Measurements from ENCODE around the gene NUP214. TPM values are rescaled to one million over a fixed set of nuclear protein-coding genes. Genes with fewer than 3 reads are reported as not detected.

The NUP214 gene
- total and polyA plus RNA-seq, 2 of the 8 experiments (the other 6 are each of a cell fraction or from before 2014, with no cell fraction given): 28.6 to 50.2 TPM

DNA sequence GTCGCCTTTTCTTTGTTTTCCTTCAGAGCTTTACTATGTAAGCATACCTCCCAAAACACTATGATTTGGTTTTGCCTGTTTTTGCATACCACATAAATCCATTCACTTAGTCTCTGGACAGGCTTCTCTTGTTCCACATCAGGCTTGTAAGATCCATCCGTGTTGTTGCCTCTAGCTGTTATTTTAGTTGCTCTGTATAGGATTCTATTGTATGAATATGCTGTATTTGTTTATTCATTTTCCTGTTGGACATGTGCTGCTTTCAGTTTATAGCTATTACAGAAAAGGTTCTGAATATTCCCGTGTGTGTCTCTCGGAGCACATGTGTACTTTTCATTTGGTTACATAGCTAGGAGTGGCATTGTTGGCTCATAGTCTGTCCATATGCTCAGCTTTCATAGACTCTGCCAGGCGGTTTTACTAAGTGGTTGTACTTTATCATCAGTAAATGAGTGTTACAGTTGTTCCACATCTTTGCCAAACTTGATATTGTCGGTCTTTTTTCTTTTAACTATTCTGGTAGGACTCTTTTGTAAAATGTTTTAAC is 41.8 kb downstream of the NUP214 start:
- Histone ChIP-seq H3K4me1 (replicated peaks in 1 of 4; ENCODE audit: control insufficient read depth in 3 of 4, insufficient read depth in 4 of 4, low read length in 3 of 4) (no peaks in the 10 kb centered on the region), H3K4me2 (ENCODE audit: insufficient read depth in 1 of 2, low read depth in 2 of 2, low read length in 2 of 2) (no peak overlapping the region), H2BK5ac (ENCODE audit: low read depth, low read length) (no peak overlapping the region), H2BK12ac (ENCODE audit: low read depth, low read length) (no peak overlapping the region), H4K91ac (replicated peaks; ENCODE audit: insufficient read length, low read length) (no peak overlapping the region), H3K27ac (ENCODE audit: low read depth, low read length) (no peak overlapping the region), H3K79me1 (ENCODE audit: low read depth, low read length) (no peaks in the 10 kb centered on the region; the same call in 1 of the 2 replicates), H3K4me3 (ENCODE audit: extremely low read depth in 1 of 4, insufficient read depth in 2 of 4, low read depth in 3 of 4, low read length in 4 of 4) (no peak overlapping the region), H3K56ac (replicated peaks; ENCODE audit: insufficient read length, low read depth, low read length) (no peak overlapping the region), H4K5ac (ENCODE audit: insufficient read length, low read depth, low read length) (no peak overlapping the region), H3K9ac (replicated peaks in 1 of 4; ENCODE audit: extremely low read depth in 1 of 4, low read depth in 3 of 4, low read length in 3 of 4) (no peak overlapping the region), H3K4ac (replicated peaks; ENCODE audit: insufficient read length, low read depth, low read length) (no peak overlapping the region), H3K23ac (ENCODE audit: insufficient read length) (no peak overlapping the region), H3K27me3 (replicated peaks in 1 of 4; ENCODE audit: control insufficient read depth in 3 of 4, extremely low read depth in 1 of 4, insufficient read depth in 3 of 4, low read length in 3 of 4) (no peaks in the 10 kb centered on the region), H2AK5ac (ENCODE audit: low read depth, low read length) (no peak overlapping the region), H4K20me1 (replicated peaks in 1 of 2; ENCODE audit: control insufficient read depth in 1 of 2, insufficient read depth in 2 of 2, low read length in 2 of 2) (no peaks in the 10 kb centered on the region), H2BK20ac (ENCODE audit: low read length) (no peak overlapping the region), H2BK15ac (ENCODE audit: low read length) (no peak overlapping the region), H3K9me3 (ENCODE audit: insufficient read depth in 2 of 2, low read depth in 1 of 2, low read length in 1 of 2) (no peaks in the 10 kb centered on the region), H3K23me2 (ENCODE audit: low read depth, low read length) (no peaks in the 10 kb centered on the region), H4K8ac (ENCODE audit: extremely low read depth, insufficient read depth, low read length) (no peak overlapping the region), H3K79me2 (ENCODE audit: control insufficient read depth in 1 of 2, insufficient read depth in 2 of 2, low read length in 2 of 2) (no peaks in the 10 kb centered on the region), H3K36me3 (ENCODE audit: control insufficient read depth in 2 of 4, insufficient read depth in 4 of 4, low read length in 3 of 4) (peaks cover 5 to 37% (median 17%) of the 10 kb centered on the region in 4 experiments; a peak in 6 of 8 replicates), H3K18ac (ENCODE audit: extremely low read depth, low read length) (no peak overlapping the region), H2AFZ (ENCODE audit: low read length) (no peak overlapping the region), H3K14ac (ENCODE audit: insufficient read length) (no peak overlapping the region), H2BK120ac (replicated peaks; ENCODE audit: low read depth, low read length) (no peak overlapping the region)
- POLR2A ChIA-PET (ENCODE audit: partially characterized antibody): interaction anchor here (0.5 to 1.1 kb wide), 3 partner anchors 9 to 96 kb away, joined by 3 to 5 read pairs (median 3); no protein-coding TSS in a partner anchor
- FAIRE-seq (no peak), DNase-seq (ENCODE audit: low read depth in 1 of 2, low spot score in 2 of 2) (no peak)
- WGBS, 2 experiments (ENCODE audit: extremely low coverage in 1 of 2, insufficient coverage in 1 of 2, insufficient read length in 1 of 2, insufficient replicate concordance in 2 of 2, low coverage in 1 of 2, low lambda C conversion rate in 2 of 2, missing lambda C conversion rate in 1 of 2): 86% methylated on average over 6 of the region's 6 CpGs; no CpG with 5 or more reads in 1 of the 2 experiments
- CTCF ChIA-PET (ENCODE audit: partially characterized antibody): interaction anchor here (0.8 to 3.3 kb wide), 4 partner anchors 11 to 185 kb away, joined by 3 to 18 read pairs (median 8); no protein-coding TSS in a partner anchor
- no peak for TF ChIP-seq CBX5 (IDR thresholded peaks at IDR 0.05; ENCODE audit: low read depth, low read length)
- no peak for TF ChIP-seq JUN (IDR thresholded peaks at IDR 0.05; ENCODE audit: low read depth, low read length)
- no peak for TF ChIP-seq YY1 (IDR thresholded peaks at IDR 0.05; ENCODE audit: low read depth, low read length)
- no peak for TF ChIP-seq HDAC6 (IDR thresholded peaks at IDR 0.05; ENCODE audit: low read depth, low read length)
- TF ChIP-seq, protein P1, sequence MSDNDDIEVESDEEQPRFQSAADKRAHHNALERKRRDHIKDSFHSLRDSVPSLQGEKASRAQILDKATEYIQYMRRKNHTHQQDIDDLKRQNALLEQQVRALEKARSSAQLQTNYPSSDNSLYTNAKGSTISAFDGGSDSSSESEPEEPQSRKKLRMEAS (IDR thresholded peaks at IDR 0.05): no peak
- TF ChIP-seq, protein P2, sequence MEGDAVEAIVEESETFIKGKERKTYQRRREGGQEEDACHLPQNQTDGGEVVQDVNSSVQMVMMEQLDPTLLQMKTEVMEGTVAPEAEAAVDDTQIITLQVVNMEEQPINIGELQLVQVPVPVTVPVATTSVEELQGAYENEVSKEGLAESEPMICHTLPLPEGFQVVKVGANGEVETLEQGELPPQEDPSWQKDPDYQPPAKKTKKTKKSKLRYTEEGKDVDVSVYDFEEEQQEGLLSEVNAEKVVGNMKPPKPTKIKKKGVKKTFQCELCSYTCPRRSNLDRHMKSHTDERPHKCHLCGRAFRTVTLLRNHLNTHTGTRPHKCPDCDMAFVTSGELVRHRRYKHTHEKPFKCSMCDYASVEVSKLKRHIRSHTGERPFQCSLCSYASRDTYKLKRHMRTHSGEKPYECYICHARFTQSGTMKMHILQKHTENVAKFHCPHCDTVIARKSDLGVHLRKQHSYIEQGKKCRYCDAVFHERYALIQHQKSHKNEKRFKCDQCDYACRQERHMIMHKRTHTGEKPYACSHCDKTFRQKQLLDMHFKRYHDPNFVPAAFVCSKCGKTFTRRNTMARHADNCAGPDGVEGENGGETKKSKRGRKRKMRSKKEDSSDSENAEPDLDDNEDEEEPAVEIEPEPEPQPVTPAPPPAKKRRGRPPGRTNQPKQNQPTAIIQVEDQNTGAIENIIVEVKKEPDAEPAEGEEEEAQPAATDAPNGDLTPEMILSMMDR (IDR thresholded peaks at IDR 0.05; ENCODE audit: control extremely low read depth in 1 of 3, insufficient read depth in 1 of 3, low read depth in 1 of 3, low read length in 3 of 3): no peak
- TF ChIP-seq CBX8 (IDR thresholded peaks at IDR 0.05; ENCODE audit: borderline replicate concordance, low read depth, low read length): no peak
- TF ChIP-seq KDM5A (IDR thresholded peaks at IDR 0.05; ENCODE audit: low read length): no peak
- TF ChIP-seq SP1 (IDR thresholded peaks at IDR 0.05; ENCODE audit: low read depth, low read length): no peak
- TF ChIP-seq NANOG (IDR thresholded peaks at IDR 0.05; ENCODE audit: insufficient read depth, low read depth, low read length, poor library complexity, severe bottlenecking): no peak
- no peak for TF ChIP-seq TEAD4 (IDR thresholded peaks at IDR 0.05; ENCODE audit: low read depth, low read length)
- no peak for TF ChIP-seq POLR2A (IDR thresholded peaks at IDR 0.05; ENCODE audit: control extremely low read depth in 1 of 2, low read depth in 2 of 2, low read length in 2 of 2)

Measured in H1 (cell line).